ENCODE data around the gene B9D1.

Gene B9D1

GRCh38 chr17:19364699-19365498 is 2.4 kb upstream of the B9D1 start:
- Histone ChIP-seq H3K36me3 (ENCODE audit: low read length) (no peaks in the 10 kb centered on the region), H3K9me2 (replicated peaks; ENCODE audit: insufficient read depth, low read length) (no peaks in the 10 kb centered on the region), H3K79me2 (ENCODE audit: insufficient read depth, low read length) (no peaks in the 10 kb centered on the region), H3F3A (ENCODE audit: insufficient read depth) (0 out of 2 replicates have a peak, but pooled peaks cover 3% of the 10 kb centered on the region), H3K27ac (ENCODE audit: low read depth, low read length) (no peak overlapping the region), H2AFZ (ENCODE audit: low read depth, low read length, severe bottlenecking) (no peak overlapping the region), H3K4me3 (ENCODE audit: insufficient read depth, low read length, poor library complexity, severe bottlenecking) (no peak overlapping the region), H3K4me2 (ENCODE audit: low read depth, low read length, poor library complexity, severe bottlenecking) (no peak overlapping the region), H4K20me1 (ENCODE audit: low read depth, low read length) (no peaks in the 10 kb centered on the region), H3K27me3 (ENCODE audit: low read length) (no peaks in the 10 kb centered on the region), H3K9me3 (ENCODE audit: insufficient read depth, low read length) (no peaks in the 10 kb centered on the region), H3K9ac (ENCODE audit: low read length) (no peak overlapping the region)
- TF ChIP-seq CTCF (IDR thresholded peaks at IDR 0.05; ENCODE audit: insufficient read depth, low read length, poor library complexity, severe bottlenecking) = no peak
- TF ChIP-seq EZH2phosphoT487 (conservative IDR thresholded peaks at IDR 0.05; ENCODE audit: low read length) = no peak

- Histone ChIP-seq H3K79me2 (ENCODE audit: insufficient read depth, low read length) (no peaks in the 10 kb centered on the region), H4K20me1 (ENCODE audit: low read depth, low read length) (no peaks in the 10 kb centered on the region), H3K27me3 (ENCODE audit: low read length) (no peaks in the 10 kb centered on the region), H3K27ac (ENCODE audit: low read depth, low read length) (no peak overlapping the region), H3K9me2 (replicated peaks; ENCODE audit: insufficient read depth, low read length) (no peaks in the 10 kb centered on the region), H3K4me2 (ENCODE audit: low read depth, low read length, poor library complexity, severe bottlenecking) (peak overlapping the region; percentile 67), H3K9ac (ENCODE audit: low read length) (no peak overlapping the region), H3K36me3 (ENCODE audit: low read length) (no peaks in the 10 kb centered on the region), H3F3A (ENCODE audit: insufficient read depth) (0 out of 2 replicates have a peak, but pooled peaks cover 3% of the 10 kb centered on the region), H3K4me3 (ENCODE audit: insufficient read depth, low read length, poor library complexity, severe bottlenecking) (no peak overlapping the region), H3K9me3 (ENCODE audit: insufficient read depth, low read length) (no peaks in the 10 kb centered on the region), H2AFZ (ENCODE audit: low read depth, low read length, severe bottlenecking) (no peak overlapping the region)
- no peak for TF ChIP-seq CTCF (IDR thresholded peaks at IDR 0.05; ENCODE audit: insufficient read depth, low read length, poor library complexity, severe bottlenecking)
- TF ChIP-seq EZH2phosphoT487 (conservative IDR thresholded peaks at IDR 0.05; ENCODE audit: low read length) = no peak
Observed at GRCh38 chr17:19363460-19364035, 1.0 kb upstream of the B9D1 start.

- H3K27ac ChIP-seq (ENCODE audit: low read depth, low read length) = no peak overlapping the region
- H3K27me3 ChIP-seq (ENCODE audit: low read length) = no peaks in the 10 kb centered on the region
- H3K9me2 ChIP-seq (replicated peaks; ENCODE audit: insufficient read depth, low read length) = no peaks in the 10 kb centered on the region
- TF ChIP-seq CTCF (IDR thresholded peaks at IDR 0.05; ENCODE audit: insufficient read depth, low read length, poor library complexity, severe bottlenecking) = peak; percentile 13
- no peak for TF ChIP-seq EZH2phosphoT487 (conservative IDR thresholded peaks at IDR 0.05; ENCODE audit: low read length)
- no peaks in the 10 kb centered on the region for H3K79me2 ChIP-seq (ENCODE audit: insufficient read depth, low read length)
- no peaks in the 10 kb centered on the region for H3K9me3 ChIP-seq (ENCODE audit: insufficient read depth, low read length)
- peak overlapping the region; percentile 53; the same call in 1 of the 2 replicates for H3K9ac ChIP-seq (ENCODE audit: low read length)
- H4K20me1 ChIP-seq (ENCODE audit: low read depth, low read length) = no peaks in the 10 kb centered on the region
- peak overlapping the region; percentile 95 for H2AFZ ChIP-seq (ENCODE audit: low read depth, low read length, severe bottlenecking)
- H3K4me3 ChIP-seq (ENCODE audit: insufficient read depth, low read length, poor library complexity, severe bottlenecking) = peak overlapping the region; percentile 64
- H3K4me2 ChIP-seq (ENCODE audit: low read depth, low read length, poor library complexity, severe bottlenecking) = peak overlapping the region; percentile 67
- 0 out of 2 replicates have a peak, but pooled peaks cover 3% of the 10 kb centered on the region for H3F3A ChIP-seq (ENCODE audit: insufficient read depth)
- H3K36me3 ChIP-seq (ENCODE audit: low read length) = no peaks in the 10 kb centered on the region
Observed at GRCh38 chr17:19363114-19363438, 553 bp upstream of the B9D1 start.

All from SU-DHL-6 (cell line).